SIG-M5 treated with dmso at 0.1 percent for 504 hours (cell line): ENCODE results near the gene TMEM52.

Experiments used
- DNase-seq: peaks from one replicate; lab custom pipeline; 2025; ENCODE audit not compliant: unreplicated experiment; lab: John Stamatoyannopoulos, UW

TMEM52 gene

DNA sequence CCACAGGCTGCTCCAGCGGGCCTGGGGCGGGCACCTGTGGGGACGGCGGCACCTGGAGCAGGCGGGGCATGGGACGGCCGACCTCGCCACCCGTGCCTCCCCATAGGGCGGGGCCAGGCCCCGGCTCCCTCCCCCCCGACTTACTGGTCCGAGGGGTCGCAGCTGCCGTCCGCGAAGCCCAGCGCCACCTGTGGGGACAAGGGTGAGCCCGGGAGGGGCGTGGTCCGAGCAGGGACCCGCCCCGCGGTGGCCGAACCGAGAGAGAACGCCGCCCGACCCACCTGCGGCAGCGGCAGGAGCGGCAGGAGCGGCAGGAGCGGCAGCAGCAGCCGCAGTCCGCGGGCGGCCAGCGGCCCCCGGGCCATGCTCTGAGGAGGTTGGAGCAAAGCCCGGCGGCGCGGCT lies at the start of gene TMEM52:
Gene TMEM52, minus strand, starts transcription at position 379 of the 403 bp plus-strand sequence. Its CDS starts 14 bp downstream, at position 365.
- DNase-seq: no peak

DNA sequence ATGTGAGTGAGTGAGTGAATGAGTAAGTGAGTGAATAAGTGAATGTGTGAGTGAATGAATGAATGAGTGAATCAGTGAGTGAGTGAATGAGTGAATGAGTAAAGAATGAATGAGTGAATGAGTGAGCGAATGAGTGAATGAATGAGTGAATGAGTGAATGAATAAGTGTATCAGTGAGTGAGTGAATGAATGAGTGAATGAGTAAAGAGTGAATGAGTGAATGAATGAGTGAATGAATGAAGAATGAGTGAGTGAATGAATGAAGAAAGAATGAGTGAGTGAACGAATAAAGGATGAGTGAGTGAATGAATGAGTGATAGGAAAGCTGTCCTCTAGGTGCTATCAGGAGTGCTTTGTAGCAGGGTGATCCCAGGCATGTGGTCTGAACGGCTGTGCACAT lies 48.8 kb upstream of the TMEM52 start:
- no peak for DNase-seq

- no peak for DNase-seq
These were observed 48.1 kb upstream of the TMEM52 start for GRCh38 chr1:1967151-1967550.

GRCh38 chr1:1966071-1966740 lies 47.1 kb upstream of the TMEM52 start:
- DNase-seq: peak; percentile 71

- DNase-seq: no peak
These were observed 46.5 kb upstream of the TMEM52 start for GRCh38 chr1:1965546-1965945.

GRCh38 chr1:1964811-1965210 lies 45.7 kb upstream of the TMEM52 start:
- DNase-seq: no peak

DNA sequence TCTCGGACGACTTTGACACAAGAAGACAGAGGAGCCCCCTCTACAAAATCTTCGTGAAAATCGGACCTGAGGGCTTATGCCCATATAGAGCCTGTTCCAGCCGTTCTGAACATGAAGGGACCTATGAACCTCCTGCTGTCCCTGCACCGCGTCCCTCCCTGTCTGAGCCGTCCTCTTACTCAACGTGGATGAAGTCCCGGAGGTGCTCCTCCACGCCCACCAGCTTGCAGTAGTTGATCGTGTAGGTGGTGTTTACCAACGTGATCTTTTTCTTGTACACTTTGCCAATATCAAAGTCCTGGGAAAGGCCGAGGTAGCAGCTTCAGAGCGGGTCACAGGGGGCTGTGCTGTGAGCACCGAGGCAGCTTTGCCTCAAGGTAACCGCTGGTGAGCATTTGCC lies 44.5 kb upstream of the TMEM52 start:
- no peak for DNase-seq

GRCh38 chr1:1962752-1963151 lies 43.7 kb upstream of the TMEM52 start:
- DNase-seq: no peak

GRCh38 chr1:1960480-1961196 lies 41.6 kb upstream of the TMEM52 start:
- no peak for DNase-seq

DNA sequence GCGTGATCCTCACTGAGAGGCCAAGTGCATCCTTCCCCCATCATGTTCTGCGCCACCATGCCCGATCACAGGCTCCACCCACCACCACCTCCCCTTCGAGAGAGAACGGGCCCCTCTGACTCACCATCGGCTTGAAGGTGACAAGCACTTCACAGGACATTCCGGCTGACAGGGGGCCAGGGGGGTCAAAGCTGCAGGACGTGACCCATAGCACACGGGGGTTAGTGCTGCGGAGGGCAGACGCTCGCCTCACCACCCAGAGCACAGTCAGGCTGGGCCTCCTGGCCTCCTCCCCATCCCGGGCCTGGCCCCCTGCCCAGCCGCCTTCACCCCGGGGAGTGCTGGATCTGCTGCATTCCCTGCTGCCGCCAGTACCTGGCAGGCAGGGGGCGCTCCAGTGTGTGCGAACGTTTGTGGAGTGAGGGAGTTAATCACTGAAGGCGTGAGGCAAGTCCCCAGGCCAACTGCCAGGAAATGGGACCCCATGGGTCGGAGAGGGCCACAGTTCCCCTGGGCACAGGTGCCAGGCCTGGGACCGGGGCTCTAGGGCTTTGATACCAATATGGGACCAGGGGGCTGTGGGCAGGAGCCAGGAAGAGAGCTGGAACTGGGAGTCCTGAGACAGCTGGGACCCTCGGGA lies 40.9 kb upstream of the TMEM52 start:
- DNase-seq: peak; percentile 56

DNA sequence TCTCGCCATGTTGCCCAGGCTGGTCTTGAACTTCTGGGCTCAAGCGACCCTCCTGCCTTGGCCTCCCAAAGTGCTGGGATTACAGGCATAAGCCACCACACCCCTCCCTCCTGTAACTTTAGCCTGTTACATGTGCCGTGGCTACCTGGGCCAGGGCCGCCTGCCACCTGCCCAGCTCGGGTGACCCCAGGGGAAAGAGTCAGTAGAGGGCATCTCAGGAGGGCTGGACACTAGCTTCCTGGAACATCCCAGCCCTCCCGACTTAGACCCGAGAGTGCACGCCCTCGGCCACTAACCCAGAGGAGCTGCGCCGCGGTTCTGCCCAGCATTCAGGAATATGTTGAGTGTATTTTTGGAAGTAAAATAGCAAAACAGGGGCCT lies 40.4 kb upstream of the TMEM52 start:
- DNase-seq: no peak

- no peak for DNase-seq
These were observed 39.0 kb upstream of the TMEM52 start for GRCh38 chr1:1958071-1958541.

GRCh38 chr1:1957533-1957961 lies 38.5 kb upstream of the TMEM52 start:
- no peak for DNase-seq

- DNase-seq: no peak
These were observed 37.8 kb upstream of the TMEM52 start for GRCh38 chr1:1956586-1957532.

- no peak for DNase-seq
These were observed 37.0 kb upstream of the TMEM52 start for GRCh38 chr1:1956101-1956500.

- DNase-seq: no peak
These were observed 36.6 kb upstream of the TMEM52 start for GRCh38 chr1:1955621-1956094.

GRCh38 chr1:1954831-1955441 lies 35.9 kb upstream of the TMEM52 start:
- DNase-seq: no peak

DNA sequence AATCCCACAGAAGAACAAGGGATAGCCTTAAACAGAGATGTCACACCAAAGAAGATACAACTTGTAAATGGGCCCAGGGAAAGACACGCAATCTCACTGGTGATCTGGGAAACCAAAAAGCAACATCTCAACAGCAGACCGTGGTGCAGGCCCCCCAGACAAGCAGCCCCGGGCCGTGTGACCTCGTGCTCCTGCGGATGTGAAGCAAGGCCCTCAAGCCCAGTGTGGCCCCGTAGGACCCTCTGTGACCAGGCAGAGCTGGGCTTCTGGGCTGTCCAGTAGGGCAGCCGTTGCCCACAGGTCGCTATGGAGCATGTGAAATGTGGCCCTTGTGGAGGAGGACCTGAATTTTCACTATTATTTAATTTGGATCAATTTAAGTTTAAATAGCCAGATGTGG lies 34.9 kb upstream of the TMEM52 start:
- DNase-seq: no peak

GRCh38 chr1:1950940-1951339 lies 31.9 kb upstream of the TMEM52 start:
- no peak for DNase-seq

- DNase-seq: no peak
These were observed 29.7 kb upstream of the TMEM52 start for GRCh38 chr1:1948783-1949182.
